ENCODE data around the gene STRADB.
"Not testable (repeated sequence)": the region's sequence is repeated elsewhere in the genome, so short reads cannot be mapped to it uniquely, and the experiment has no call there.

Gene STRADB

GRCh38 chr2:201451292-201452057 is at the start of gene STRADB, which contains the start of gene TRAK2:
Gene STRADB (plus strand): TSS chr2:201451740. CDS start chr2:201454841, 3,101 bp downstream.
Gene TRAK2 (minus strand): TSS chr2:201451458. CDS start chr2:201420507, 30,951 bp downstream.
- peak; percentile 93 for DNase-seq

- DNase-seq, result no peak
These were observed 49.7 kb upstream of the STRADB start for GRCh38 chr2:201401815-201402214.

- no peak for DNase-seq
These were observed 48.6 kb upstream of the STRADB start for GRCh38 chr2:201402651-201403562.

- DNase-seq, result peak; percentile 18
These were observed 47.7 kb upstream of the STRADB start for GRCh38 chr2:201403880-201404279.

- no peak for DNase-seq
These were observed 46.8 kb upstream of the STRADB start for GRCh38 chr2:201404699-201405280.

GRCh38 chr2:201406077-201406662 is 45.4 kb upstream of the STRADB start:
- DNase-seq, result peak; percentile 0

GRCh38 chr2:201407265-201407664 is 44.3 kb upstream of the STRADB start:
- DNase-seq, result no peak

GRCh38 chr2:201408931-201409330 is 42.6 kb upstream of the STRADB start:
- no peak for DNase-seq

GRCh38 chr2:201411421-201411820 is 40.1 kb upstream of the STRADB start:
- no peak for DNase-seq

- no peak for DNase-seq
These were observed 38.4 kb upstream of the STRADB start for GRCh38 chr2:201413143-201413542.

GRCh38 chr2:201413552-201413951 is 38.0 kb upstream of the STRADB start:
- DNase-seq, result no peak

GRCh38 chr2:201414099-201415023 is 37.2 kb upstream of the STRADB start:
- DNase-seq, result no peak

GRCh38 chr2:201415149-201415548 is 36.4 kb upstream of the STRADB start:
- DNase-seq, result no peak

GRCh38 chr2:201419057-201419635 is 32.4 kb upstream of the STRADB start:
- DNase-seq, result no peak

GRCh38 chr2:201419986-201420385 is 31.6 kb upstream of the STRADB start:
- no peak for DNase-seq

- no peak for DNase-seq
These were observed 31.0 kb upstream of the STRADB start for GRCh38 chr2:201420442-201421113.

GRCh38 chr2:201425952-201426351 is 25.6 kb upstream of the STRADB start:
- no peak for DNase-seq

- DNase-seq, result not testable (repeated sequence)
These were observed 23.2 kb upstream of the STRADB start for GRCh38 chr2:201428366-201428765.

- not testable (repeated sequence) for DNase-seq
These were observed 21.7 kb upstream of the STRADB start for GRCh38 chr2:201429835-201430234.

- DNase-seq, result not testable (repeated sequence)
These were observed 21.2 kb upstream of the STRADB start for GRCh38 chr2:201430322-201430721.

- no peak for DNase-seq
These were observed 20.7 kb upstream of the STRADB start for GRCh38 chr2:201430839-201431238.

Data from NCI-H1105 (cell line).